Measurements from ENCODE around the gene TTC6. TPM values are rescaled to one million over a fixed set of nuclear protein-coding genes. Genes with fewer than 3 reads are reported as not detected.

TTC6 gene
- total and polyA plus RNA-seq, 2 of the 4 experiments (the other 2 are of a cell fraction): under 0.01 to 0.12 TPM

DNA sequence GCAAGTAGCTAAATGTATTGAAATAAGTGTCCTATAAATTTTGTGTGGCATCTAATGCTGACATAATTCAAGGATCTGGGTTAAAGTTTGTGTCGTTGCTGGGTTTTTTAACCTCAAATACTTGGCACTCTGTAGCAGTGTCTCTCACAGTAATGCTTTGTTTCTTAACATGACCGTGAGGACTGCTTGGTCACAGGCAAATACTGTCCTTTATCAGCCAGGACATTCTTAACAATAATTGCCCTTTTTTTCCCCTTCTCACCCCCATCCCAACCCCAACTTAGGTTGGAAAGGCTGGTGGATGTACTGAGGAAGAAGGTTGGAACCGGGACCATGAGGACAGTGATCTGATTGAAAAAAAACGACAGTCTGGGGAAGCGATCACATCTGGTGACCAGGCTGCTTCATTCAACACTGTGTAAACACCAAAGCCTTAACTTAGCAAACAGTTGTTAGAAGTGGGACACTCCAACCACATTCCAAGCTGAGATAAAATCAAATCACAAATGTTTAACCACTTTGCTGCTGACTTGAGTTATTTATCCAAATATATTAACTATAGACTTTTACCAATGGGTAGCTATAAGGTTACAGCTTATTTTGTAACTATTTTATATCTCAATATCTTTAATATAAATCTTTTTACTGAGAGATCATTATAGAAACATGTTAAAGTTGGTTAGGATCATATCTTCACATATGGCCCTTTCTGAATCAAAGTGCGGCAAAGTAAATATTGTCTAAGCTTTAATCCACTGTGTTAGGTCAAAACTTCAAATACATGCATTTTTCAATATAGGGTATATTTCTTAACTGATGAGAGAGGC lies 48.6 kb upstream of the TTC6 start:
- Histone ChIP-seq H2AK9ac (replicated peaks; ENCODE audit: low read depth, low read length, poor library complexity) (no peak overlapping the region), H2BK20ac (ENCODE audit: low read depth, low read length) (peak overlapping the region; percentile 55; the same call in 1 of the 2 replicates), H3K9me3 (ENCODE audit: control insufficient read depth, insufficient read depth, low read length) (no peaks in the 10 kb centered on the region), H2AK5ac (ENCODE audit: low read depth, low read length) (no peak overlapping the region), H3K56ac (ENCODE audit: extremely low read depth, insufficient read depth, low read length) (no peak overlapping the region), H3K36me3 (ENCODE audit: control insufficient read depth, insufficient read depth, low read length) (no peaks in the 10 kb centered on the region), H2BK120ac (ENCODE audit: low read depth, low read length) (peak overlapping the region; percentile 56), H3K27me3 (ENCODE audit: control insufficient read depth, insufficient read depth, low read length) (no peaks in the 10 kb centered on the region), H2BK5ac (ENCODE audit: low read depth, low read length, poor library complexity, severe bottlenecking) (no peak overlapping the region), H3K4me1 (ENCODE audit: control insufficient read depth, insufficient read depth, low read length) (peaks cover 2% of the 10 kb centered on the region; the same call in 1 of the 2 replicates), H2AFZ (replicated peaks; ENCODE audit: low read length, poor library complexity) (no peak overlapping the region), H3K23ac (ENCODE audit: low read depth, low read length) (peak overlapping the region; percentile 8; the same call in 1 of the 2 replicates), H4K20me1 (ENCODE audit: insufficient read depth, low read length) (no peaks in the 10 kb centered on the region), H3K4me3 (ENCODE audit: insufficient read depth, low read depth, low read length) (no peak overlapping the region), H4K8ac (ENCODE audit: low read depth in 2 of 2, low read length in 2 of 2) (no peak overlapping the region), H3K4ac (ENCODE audit: low read depth, low read length) (0 out of 2 replicates have a peak overlapping the region, but pooled peaks have one; percentile 10), H2BK15ac (ENCODE audit: low read depth, low read length) (no peak overlapping the region; the same call in 2 of the 3 replicates), H3K79me1 (ENCODE audit: low read depth in 1 of 2, low read length in 2 of 2) (no peaks in the 10 kb centered on the region), H3K9me1 (ENCODE audit: insufficient read depth, low read length) (peaks cover 3% of the 10 kb centered on the region; the same call in 1 of the 2 replicates), H4K5ac (ENCODE audit: low read depth, low read length) (no peak overlapping the region), H3K27ac (ENCODE audit: insufficient read depth, low read length) (no peak overlapping the region), H4K91ac (ENCODE audit: insufficient read depth, low read depth, low read length) (no peak overlapping the region), H3K14ac (replicated peaks; ENCODE audit: low read depth, low read length) (no peak overlapping the region), H3K4me2 (ENCODE audit: low read depth, low read length) (peak overlapping the region; percentile 20; the same call in 1 of the 2 replicates), H3K18ac (ENCODE audit: low read depth, low read length) (no peak overlapping the region), H3K9ac (ENCODE audit: low read depth, low read length) (no peak overlapping the region)
- ChIA-PET POLR2A (ENCODE audit: unreplicated experiment) (no interaction called here), CTCF (no interaction called here)
- ATAC-seq (ENCODE audit: low read depth) (peak; percentile 73), DNase-seq (peak; percentile 30)
- WGBS, 2 experiments (ENCODE audit: extremely low coverage in 2 of 2, insufficient read length in 1 of 2): no CpG with 5 or more reads among the region's 6 CpGs
- dilution Hi-C loops (cut with HindIII; ENCODE audit: low sequenced_read_pairs, unreplicated experiment) (no loop called here), in situ Hi-C loops (cut with MboI; ENCODE audit: low sequenced_read_pairs) (no loop called here), intact Hi-C loops (cut with micrococcal nuclease) (no loop called here)
- BruUV-seq (replicated peaks): no TSS peak
- TF ChIP-seq FOS (IDR thresholded peaks at IDR 0.05; ENCODE audit: low read depth, low read length) (no peak), CEBPB (IDR thresholded peaks at IDR 0.05; ENCODE audit: low read depth, low read length) (no peak), CHD1 (IDR thresholded peaks at IDR 0.05; ENCODE audit: low read depth, low read length) (no peak), RFX5 (IDR thresholded peaks at IDR 0.05; ENCODE audit: low read depth, low read length) (no peak), MAFK (IDR thresholded peaks at IDR 0.05; ENCODE audit: low read depth, low read length) (no peak), RAD21 (IDR thresholded peaks at IDR 0.05; ENCODE audit: low read length) (no peak), BHLHE40 (IDR thresholded peaks at IDR 0.05; ENCODE audit: low read depth, low read length) (no peak), RCOR1 (IDR thresholded peaks at IDR 0.05; ENCODE audit: insufficient replicate concordance, low read length) (no peak), POLR2A (IDR thresholded peaks at IDR 0.05; ENCODE audit: low read depth, low read length) (no peak), SMC3 (IDR thresholded peaks at IDR 0.05; ENCODE audit: low read depth, low read length) (no peak), MXI1 (IDR thresholded peaks at IDR 0.05; ENCODE audit: borderline replicate concordance, low read depth, low read length) (no peak), NFE2L2 (IDR thresholded peaks at IDR 0.05; ENCODE audit: low read depth, low read length) (no peak), MAZ (IDR thresholded peaks at IDR 0.05; ENCODE audit: borderline replicate concordance, low read depth, low read length) (no peak)
- TF ChIP-seq, protein P1, sequence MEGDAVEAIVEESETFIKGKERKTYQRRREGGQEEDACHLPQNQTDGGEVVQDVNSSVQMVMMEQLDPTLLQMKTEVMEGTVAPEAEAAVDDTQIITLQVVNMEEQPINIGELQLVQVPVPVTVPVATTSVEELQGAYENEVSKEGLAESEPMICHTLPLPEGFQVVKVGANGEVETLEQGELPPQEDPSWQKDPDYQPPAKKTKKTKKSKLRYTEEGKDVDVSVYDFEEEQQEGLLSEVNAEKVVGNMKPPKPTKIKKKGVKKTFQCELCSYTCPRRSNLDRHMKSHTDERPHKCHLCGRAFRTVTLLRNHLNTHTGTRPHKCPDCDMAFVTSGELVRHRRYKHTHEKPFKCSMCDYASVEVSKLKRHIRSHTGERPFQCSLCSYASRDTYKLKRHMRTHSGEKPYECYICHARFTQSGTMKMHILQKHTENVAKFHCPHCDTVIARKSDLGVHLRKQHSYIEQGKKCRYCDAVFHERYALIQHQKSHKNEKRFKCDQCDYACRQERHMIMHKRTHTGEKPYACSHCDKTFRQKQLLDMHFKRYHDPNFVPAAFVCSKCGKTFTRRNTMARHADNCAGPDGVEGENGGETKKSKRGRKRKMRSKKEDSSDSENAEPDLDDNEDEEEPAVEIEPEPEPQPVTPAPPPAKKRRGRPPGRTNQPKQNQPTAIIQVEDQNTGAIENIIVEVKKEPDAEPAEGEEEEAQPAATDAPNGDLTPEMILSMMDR (conservative IDR thresholded peaks at IDR 0.05; ENCODE audit: low read depth, low read length): no peak
- TF ChIP-seq, protein P2, sequence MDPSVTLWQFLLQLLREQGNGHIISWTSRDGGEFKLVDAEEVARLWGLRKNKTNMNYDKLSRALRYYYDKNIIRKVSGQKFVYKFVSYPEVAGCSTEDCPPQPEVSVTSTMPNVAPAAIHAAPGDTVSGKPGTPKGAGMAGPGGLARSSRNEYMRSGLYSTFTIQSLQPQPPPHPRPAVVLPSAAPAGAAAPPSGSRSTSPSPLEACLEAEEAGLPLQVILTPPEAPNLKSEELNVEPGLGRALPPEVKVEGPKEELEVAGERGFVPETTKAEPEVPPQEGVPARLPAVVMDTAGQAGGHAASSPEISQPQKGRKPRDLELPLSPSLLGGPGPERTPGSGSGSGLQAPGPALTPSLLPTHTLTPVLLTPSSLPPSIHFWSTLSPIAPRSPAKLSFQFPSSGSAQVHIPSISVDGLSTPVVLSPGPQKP (IDR thresholded peaks at IDR 0.05; ENCODE audit: borderline replicate concordance, low read depth, low read length): no peak

Data from IMR-90 (cell line).